RWPE2 (cell line): ENCODE measurements around the gene ZNF554.

Source experiments
- ATAC-seq: fragments of 200-7000 bp; cut with Tn5 transposase; 3 replicates; pipeline ENCODE4 v1.9.1; 2021; ENCODE audit warnings: low read depth
- DNase-seq: peaks from one replicate; pipeline ENCODE4 v3.0.0-alpha.2; 2020; ENCODE audit warnings: low spot score
- H3K27ac ChIP-seq: fragments of 450-650 bp; 2 replicates; pipeline ENCODE4 v1.5.1; 2017; ENCODE audit warnings: mild to moderate bottlenecking; ENCODE audit not compliant: poor library complexity, severe bottlenecking
- H3K27me3 ChIP-seq: fragments of 250-450 bp; sonication (Bioruptor Pico); 2 replicates; pipeline ENCODE4 v1.5.1; 2021; ENCODE audit warnings: mild to moderate bottlenecking, moderate library complexity; ENCODE audit not compliant: insufficient read depth, poor library complexity, severe bottlenecking
- H3K36me3 ChIP-seq: fragments of 250-450 bp; sonication (Bioruptor Pico); 2 replicates; pipeline ENCODE4 v1.5.1; 2020; ENCODE audit warnings: low read depth, mild to moderate bottlenecking, moderate library complexity
- H3K4me1 ChIP-seq: fragments of 250-450 bp; sonication (Bioruptor Pico); 2 replicates; pipeline ENCODE4 v1.5.1; 2021; ENCODE audit warnings: mild to moderate bottlenecking, moderate library complexity; ENCODE audit not compliant: insufficient read depth, poor library complexity, severe bottlenecking
- H3K4me3 ChIP-seq: fragments of 250-450 bp; sonication (Bioruptor Pico); 2 replicates; pipeline ENCODE4 v1.5.1; 2021; ENCODE audit warnings: mild to moderate bottlenecking, moderate library complexity; ENCODE audit not compliant: severe bottlenecking
- H3K9me3 ChIP-seq: fragments of 250-450 bp; sonication (Bioruptor Pico); 2 replicates; pipeline ENCODE4 v1.5.1; 2021; ENCODE audit warnings: mild to moderate bottlenecking, moderate library complexity; ENCODE audit not compliant: severe bottlenecking
- TF ChIP-seq, protein P1 (sequence below): fragments of 450-650 bp; IDR thresholded peaks from one replicate; pipeline ENCODE4 v1.5.1; 2017; ENCODE audit warnings: mild to moderate bottlenecking, moderate library complexity; ENCODE audit not compliant: poor library complexity, severe bottlenecking

ZNF554 gene

DNA sequence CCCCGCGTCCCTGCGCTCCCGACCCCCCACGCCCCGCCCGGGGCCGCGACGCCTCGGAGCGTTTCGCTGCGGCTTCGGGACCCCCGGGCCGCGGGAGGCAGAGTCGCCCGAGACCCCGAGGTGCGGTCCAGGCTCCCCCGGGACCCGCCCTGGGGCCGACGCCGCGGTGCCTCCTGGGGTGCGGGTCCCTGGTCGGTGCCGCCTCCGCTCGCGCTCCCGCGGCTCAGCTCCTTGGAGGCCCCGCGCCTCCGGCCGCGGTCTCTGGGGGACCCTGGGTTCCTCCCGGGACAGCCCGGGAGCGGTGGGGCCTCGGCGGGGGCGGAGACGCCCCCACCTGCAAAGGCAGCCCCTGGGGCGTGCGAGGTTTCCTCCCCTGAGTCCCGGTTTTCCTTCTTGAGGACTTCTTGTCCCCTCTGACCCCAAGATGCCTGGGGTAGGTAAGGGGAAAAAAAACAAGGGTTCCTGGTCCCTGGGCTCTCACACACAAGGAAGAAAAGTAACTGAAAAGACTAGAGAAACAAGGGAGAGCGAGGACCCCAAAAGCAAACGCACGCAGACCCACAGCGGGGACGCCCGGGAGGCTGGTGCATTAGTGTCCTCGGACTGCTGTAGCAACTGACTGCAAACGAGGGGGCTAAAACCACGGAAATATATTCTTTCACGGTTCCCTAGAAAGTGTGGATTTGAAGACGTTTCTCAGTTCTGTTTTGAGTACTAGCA is 22.3 kb downstream of the ZNF554 start:
- H3K9me3 ChIP-seq = no peaks in the 10 kb centered on the region
- TF ChIP-seq, protein P1, sequence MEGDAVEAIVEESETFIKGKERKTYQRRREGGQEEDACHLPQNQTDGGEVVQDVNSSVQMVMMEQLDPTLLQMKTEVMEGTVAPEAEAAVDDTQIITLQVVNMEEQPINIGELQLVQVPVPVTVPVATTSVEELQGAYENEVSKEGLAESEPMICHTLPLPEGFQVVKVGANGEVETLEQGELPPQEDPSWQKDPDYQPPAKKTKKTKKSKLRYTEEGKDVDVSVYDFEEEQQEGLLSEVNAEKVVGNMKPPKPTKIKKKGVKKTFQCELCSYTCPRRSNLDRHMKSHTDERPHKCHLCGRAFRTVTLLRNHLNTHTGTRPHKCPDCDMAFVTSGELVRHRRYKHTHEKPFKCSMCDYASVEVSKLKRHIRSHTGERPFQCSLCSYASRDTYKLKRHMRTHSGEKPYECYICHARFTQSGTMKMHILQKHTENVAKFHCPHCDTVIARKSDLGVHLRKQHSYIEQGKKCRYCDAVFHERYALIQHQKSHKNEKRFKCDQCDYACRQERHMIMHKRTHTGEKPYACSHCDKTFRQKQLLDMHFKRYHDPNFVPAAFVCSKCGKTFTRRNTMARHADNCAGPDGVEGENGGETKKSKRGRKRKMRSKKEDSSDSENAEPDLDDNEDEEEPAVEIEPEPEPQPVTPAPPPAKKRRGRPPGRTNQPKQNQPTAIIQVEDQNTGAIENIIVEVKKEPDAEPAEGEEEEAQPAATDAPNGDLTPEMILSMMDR = no peak
- peak overlapping the region; percentile 99 for H3K4me3 ChIP-seq
- H3K4me1 ChIP-seq = no peaks in the 10 kb centered on the region
- ATAC-seq (no peak), DNase-seq (no peak)
- no peaks in the 10 kb centered on the region for H3K27me3 ChIP-seq
- peaks cover 12% of the 10 kb centered on the region for H3K36me3 ChIP-seq
- H3K27ac ChIP-seq = peak overlapping the region; percentile 42

GRCh38 chr19:2845107-2845506 is 25.4 kb downstream of the ZNF554 start:
- DNase-seq = no peak
- Histone ChIP-seq H3K4me1 (no peaks in the 10 kb centered on the region), H3K27ac (no peak overlapping the region), H3K4me3 (no peak overlapping the region), H3K27me3 (no peaks in the 10 kb centered on the region), H3K9me3 (peaks cover 2% of the 10 kb centered on the region), H3K36me3 (peaks cover 12% of the 10 kb centered on the region)
- ATAC-seq = no peak
- TF ChIP-seq, protein P1 = no peak

- H3K27me3 ChIP-seq = no peaks in the 10 kb centered on the region
- H3K36me3 ChIP-seq = peaks cover 23% of the 10 kb centered on the region
- no peak overlapping the region for H3K4me3 ChIP-seq
- no peaks in the 10 kb centered on the region for H3K4me1 ChIP-seq
- DNase-seq (no peak), ATAC-seq (no peak)
- H3K9me3 ChIP-seq = peaks cover 5% of the 10 kb centered on the region
- H3K27ac ChIP-seq = no peak overlapping the region
- TF ChIP-seq, protein P1 = no peak
Measured at GRCh38 chr19:2846180-2846894, 26.7 kb downstream of the ZNF554 start.

- Histone ChIP-seq H3K36me3 (peaks cover 35% of the 10 kb centered on the region), H3K27ac (no peak overlapping the region), H3K4me3 (no peak overlapping the region), H3K9me3 (peaks cover 11% of the 10 kb centered on the region), H3K4me1 (no peaks in the 10 kb centered on the region), H3K27me3 (no peaks in the 10 kb centered on the region)
- no peak for DNase-seq
- ATAC-seq = no peak
- TF ChIP-seq, protein P1 = no peak
Measured at GRCh38 chr19:2847507-2847906, 27.8 kb downstream of the ZNF554 start.

DNA sequence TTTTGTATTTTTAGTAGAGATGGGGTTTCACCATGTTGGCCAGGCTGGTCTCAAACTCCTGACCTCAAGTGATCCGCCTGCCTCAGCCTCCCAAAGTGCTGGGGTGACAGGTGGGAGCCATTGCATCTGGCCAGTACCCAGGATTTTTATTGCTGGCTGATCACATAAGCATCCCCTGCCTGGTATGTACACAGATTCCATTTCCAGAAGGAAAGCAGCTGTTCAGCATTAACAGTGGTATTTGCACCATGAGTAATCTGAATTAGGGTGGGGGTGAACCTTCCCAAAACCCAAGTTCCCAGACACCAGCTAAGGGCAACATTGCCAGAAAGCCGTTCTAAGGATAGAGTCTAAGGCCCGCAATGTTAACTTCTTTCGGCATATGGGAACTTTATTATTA is 28.9 kb downstream of the ZNF554 start:
- no peak for ATAC-seq
- Histone ChIP-seq H3K9me3 (peaks cover 14% of the 10 kb centered on the region), H3K36me3 (peaks cover 46% of the 10 kb centered on the region)

More for the DNA sequence above, 28.9 kb downstream of the ZNF554 start:
- Histone ChIP-seq H3K4me3 (no peak overlapping the region), H3K4me1 (no peaks in the 10 kb centered on the region), H3K27me3 (no peaks in the 10 kb centered on the region), H3K27ac (no peak overlapping the region)
- TF ChIP-seq, protein P1 = no peak
- DNase-seq = no peak
